NCI-H1436 treated with DMSO at 0.1 percent for 48 hours (cell line): ENCODE results near the gene TP63.
"Not testable (repeated sequence)": the region's sequence is repeated elsewhere in the genome, so short reads cannot be mapped to it uniquely, and the experiment has no call there.

ENCODE experiments used
- DNase-seq: peaks from one replicate; lab custom pipeline; 2025; lab: John Stamatoyannopoulos, UW

The TP63 gene

DNA sequence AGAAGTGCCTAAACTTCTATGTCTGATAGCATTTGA, at the start of gene TP63:
TSS of gene TP63 (plus strand) at position 17 of the 36 bp plus-strand sequence. CDS start 127 bp downstream, outside the sequence.
- no peak for DNase-seq

- DNase-seq = no peak
Observed at GRCh38 chr3:189582179-189582578, 49.0 kb upstream of the TP63 start.

- DNase-seq = no peak
Observed at GRCh38 chr3:189584645-189585044, 46.5 kb upstream of the TP63 start.

DNA sequence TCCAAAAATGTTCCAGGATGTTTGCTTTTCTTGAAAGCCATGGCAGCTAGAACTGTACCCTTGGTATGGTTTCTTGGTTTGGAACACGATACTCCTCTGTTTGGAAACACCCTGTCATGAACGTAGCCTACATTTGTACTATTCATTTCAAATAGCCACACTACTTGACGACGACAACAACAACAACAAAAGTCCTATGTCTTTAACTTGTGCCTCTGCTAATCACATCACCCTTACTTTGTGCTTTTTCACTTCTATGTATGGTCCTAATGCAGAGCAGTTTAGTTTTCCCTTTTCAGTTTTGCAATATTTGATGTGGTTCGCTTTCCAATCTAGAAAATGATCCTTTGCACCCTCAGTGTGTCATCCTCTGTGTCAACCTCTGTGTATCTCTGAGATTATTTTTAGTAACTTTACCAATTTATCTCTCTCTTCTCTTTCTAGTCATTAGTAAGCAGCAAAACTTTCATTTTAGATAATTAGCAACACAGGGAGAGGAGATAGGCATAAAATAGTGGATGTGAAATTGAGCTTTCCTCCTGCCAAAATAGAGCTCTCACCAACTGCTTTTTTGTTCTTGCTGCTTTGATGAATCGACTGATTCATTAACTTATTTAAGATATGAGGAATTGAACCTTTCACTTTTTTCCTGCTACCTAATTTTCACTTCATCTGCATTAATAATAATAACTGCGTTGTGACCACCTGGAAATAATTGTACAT, 44.1 kb upstream of the TP63 start:
- no peak for DNase-seq

- DNase-seq = no peak
Observed at GRCh38 chr3:189587664-189588040, 43.5 kb upstream of the TP63 start.

- DNase-seq = no peak
Observed at GRCh38 chr3:189588070-189588469, 43.1 kb upstream of the TP63 start.

- DNase-seq = no peak
Observed at GRCh38 chr3:189588475-189589178, 42.6 kb upstream of the TP63 start.

DNA sequence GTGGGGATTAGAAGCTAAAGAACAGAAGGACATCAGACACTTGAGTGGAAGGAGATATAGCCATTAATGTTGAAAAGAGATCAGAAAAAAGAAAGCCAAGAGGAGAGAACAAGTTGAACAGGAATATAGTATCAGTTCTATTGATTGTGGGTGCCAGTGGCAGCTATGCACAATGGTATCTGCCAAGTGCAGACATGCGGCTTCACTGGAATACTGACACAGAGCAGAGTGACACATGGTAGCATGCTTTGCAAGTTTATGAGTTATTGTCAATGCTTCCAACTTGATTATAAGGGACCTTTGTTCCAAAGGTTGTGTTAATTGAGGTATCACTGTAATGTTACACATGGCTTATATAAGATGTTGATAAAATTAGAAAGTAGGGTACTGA, 42.0 kb upstream of the TP63 start:
- no peak for DNase-seq

DNA sequence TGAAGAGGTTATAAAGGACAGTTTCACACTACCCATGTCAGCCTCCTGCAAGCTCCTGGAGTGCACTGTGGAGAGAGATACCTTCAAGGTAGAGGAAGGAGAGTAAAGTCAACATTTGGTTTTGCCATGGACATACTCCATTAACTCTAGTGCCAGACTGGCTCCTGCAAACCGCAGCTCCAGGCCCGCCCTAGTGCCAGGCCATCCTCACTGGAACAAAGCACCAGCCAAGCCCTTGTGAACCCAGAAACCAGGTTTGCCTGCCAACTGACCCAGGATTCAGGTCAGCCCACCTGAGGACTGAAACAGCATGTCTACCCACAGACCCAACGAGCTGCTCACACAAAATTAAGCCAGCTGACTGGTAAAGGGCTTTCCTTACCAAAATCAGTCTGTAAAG, 41.0 kb upstream of the TP63 start:
- no peak for DNase-seq

DNA sequence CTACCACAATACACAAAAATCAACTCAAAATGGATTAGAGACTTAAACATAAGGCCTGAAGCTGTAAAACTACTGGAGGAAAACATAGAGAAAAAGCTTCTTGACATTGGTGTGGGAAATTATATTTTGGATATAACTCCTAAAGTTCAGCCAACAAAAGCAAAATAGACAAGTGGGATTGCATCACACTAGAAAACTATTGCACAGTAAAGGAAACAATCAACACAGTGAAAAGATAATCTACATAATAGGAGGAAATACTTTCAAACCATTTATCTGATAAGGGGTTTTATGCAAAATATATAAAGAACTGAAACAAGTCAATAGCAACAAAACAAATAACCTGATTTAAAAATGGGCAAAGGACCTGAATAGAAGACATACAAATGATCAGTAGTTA, 37.6 kb upstream of the TP63 start:
- no peak for DNase-seq

GRCh38 chr3:189596078-189596979, 34.9 kb upstream of the TP63 start:
- DNase-seq = not testable (repeated sequence)

DNA sequence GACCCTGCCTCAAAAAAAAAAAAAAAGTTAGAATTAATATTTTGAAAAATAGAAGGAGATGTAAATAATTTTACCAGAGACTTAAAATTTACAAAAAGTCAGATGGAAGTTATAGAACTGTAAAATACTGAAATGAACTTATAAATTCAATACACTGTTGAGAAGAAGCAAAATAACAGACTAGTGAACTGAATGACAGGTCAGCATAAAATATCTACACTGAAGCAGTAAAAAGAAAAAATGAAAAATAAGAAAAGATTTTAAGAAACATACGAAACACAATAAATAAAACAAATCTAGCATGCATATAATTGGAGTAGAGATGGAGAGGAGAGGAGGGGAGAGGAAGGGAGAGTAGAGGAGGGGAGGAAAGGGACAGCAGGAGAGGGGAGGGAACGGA, 33.3 kb upstream of the TP63 start:
- no peak for DNase-seq

GRCh38 chr3:189598530-189599225, 32.5 kb upstream of the TP63 start:
- no peak for DNase-seq

- peak; percentile 86 for DNase-seq
Observed at GRCh38 chr3:189602471-189602870, 28.7 kb upstream of the TP63 start.

- DNase-seq = no peak
Observed at GRCh38 chr3:189605717-189606116, 25.5 kb upstream of the TP63 start.

GRCh38 chr3:189606774-189607173, 24.4 kb upstream of the TP63 start:
- DNase-seq = no peak

DNA sequence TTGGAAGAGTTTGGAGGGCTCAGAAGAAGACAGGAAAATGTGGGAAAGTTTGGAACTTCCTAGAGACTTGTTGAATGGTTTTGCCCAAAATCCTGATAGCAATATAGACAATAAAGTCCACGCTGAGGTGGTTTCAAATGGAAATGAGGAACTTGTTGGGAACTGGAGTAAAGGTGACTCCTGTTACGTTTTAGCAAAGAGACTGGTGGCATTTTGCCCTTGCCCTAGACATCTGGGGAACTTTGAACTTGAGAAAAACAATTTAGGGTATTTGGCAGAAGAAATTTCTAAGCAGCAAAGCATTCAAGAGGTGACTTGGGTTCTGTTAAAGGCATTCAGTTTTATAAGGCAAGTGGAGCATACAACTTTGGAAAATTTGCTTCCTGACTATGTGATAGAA, 18.5 kb upstream of the TP63 start:
- not testable (repeated sequence) for DNase-seq

DNA sequence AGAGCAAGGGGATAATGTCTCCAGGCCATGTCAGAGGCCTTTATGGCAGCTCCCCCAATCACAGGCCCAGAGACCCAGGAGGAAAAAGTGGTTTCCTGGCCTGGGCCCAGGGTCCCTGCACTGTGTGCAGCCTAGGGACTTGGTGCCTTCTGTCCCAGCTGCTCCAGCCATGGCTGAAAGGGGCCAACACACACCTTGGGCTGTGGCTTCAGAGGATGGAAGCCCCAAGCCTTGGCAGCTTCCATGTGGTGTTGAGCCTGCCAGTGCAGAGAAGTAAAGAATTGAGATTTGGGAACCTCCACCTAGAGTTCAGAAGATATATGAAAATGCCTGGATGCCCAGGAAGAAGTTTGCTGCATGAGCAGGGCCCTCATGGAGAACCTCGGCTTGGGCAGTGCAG, 18.1 kb upstream of the TP63 start:
- DNase-seq = no peak

DNA sequence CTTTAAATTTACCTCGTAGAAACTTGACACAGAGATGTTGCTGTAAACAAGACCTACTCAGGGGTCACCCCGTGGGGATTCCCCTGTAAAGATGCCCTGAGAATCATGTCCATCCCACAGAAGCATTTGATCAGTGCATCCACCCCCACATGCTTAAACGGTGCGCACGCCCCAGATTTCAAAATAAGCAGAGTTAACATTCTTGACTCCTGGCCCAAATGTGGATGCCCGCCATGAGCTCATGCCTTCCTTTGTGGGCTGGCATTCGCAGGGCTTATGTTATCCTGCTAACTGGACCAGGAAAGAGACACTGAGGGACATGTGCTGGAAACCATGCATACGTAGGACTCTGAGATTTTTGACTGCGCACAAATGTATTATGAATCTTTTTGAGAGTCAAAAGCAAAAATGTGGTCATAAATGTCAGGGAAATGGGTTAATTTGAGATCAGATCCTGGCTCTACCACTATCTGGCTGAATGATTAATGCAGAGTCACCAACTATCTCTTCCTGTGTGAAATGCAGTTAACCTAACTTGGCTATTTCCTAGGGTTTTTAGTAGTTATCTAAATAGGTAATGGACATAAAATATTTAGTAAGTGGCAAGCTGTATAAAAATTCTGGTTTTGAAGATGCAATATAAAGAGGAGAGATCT, 9.1 kb upstream of the TP63 start:
- DNase-seq = no peak

GRCh38 chr3:189622629-189623028, 8.6 kb upstream of the TP63 start:
- DNase-seq = no peak

DNA sequence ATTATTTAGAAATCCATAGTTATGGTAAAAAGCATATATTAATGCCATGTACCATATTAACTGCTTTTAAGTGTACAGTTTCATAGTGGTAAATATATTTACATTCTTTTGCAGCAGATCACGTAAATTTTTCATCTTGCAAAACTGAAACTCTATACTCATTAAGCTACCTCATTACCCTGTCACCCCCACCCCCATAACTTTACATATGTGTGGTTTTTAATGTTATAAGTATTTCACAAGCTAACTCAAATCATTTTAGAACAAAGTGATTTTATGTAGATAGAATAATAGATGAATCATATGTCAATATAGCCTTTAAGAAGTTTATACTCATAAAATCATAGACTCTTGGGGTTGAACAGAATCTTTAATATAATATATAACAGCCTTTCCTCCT, 7.1 kb upstream of the TP63 start:
- DNase-seq = no peak

GRCh38 chr3:189625071-189625470, 6.1 kb upstream of the TP63 start:
- DNase-seq = no peak
